Mesenteric fat pad (tissue), 1 donor: ENCODE data around the gene NDUFB7. TPM values are rescaled to one million over a fixed set of nuclear protein-coding genes. Genes with fewer than 3 reads are reported as not detected.
"Not testable (repeated sequence)": the region's sequence is repeated elsewhere in the genome, so short reads cannot be mapped to it uniquely, and the experiment has no call there.

ENCODE experiments used
- DNase-seq: peaks from one replicate; pipeline ENCODE4 v3.0.0-alpha.2; 2020; ENCODE audit warnings: low spot score
- total RNA-seq: library from RNA; stranded (reverse); fragmentation: NEBNext Ultra II Directional; extraction: Animal tissue kit (Norgen Biotek cat#: 25700); gene quantifications from one replicate; pipeline ENCODE4 v1.2.1, GENCODE V29; 2021
- donor health status: DM: yes; HTN: yes; CAD: no.

NDUFB7 gene
- total RNA-seq, 1 donor from 2014 or later = 181 TPM

DNA sequence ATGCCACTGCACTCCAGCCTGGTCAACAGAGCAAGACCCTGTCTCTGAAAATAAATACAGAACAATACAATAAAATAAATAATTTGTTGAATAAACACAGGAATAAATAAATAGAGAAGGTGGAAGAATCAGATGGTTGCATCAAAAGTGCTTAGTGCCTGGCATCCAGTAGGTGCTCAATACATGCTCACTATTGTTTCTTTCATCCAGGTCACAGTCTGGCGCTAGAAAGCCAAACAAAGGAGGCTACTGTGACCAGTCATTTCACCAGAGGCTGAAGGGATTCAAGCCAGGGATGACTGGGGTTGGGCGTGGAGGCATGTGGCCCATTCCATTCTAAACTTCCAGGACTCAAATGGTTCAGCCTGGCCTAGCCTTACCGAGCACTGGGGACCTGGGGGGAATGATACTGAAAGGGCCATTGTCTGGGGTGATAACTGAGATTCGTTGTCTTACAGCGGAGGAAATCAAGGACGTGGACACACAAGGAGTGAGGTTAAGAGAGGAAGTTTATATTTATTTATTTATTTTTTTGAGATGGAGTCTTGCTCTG, 3.6 kb upstream of the NDUFB7 start:
- no peak for DNase-seq

DNA sequence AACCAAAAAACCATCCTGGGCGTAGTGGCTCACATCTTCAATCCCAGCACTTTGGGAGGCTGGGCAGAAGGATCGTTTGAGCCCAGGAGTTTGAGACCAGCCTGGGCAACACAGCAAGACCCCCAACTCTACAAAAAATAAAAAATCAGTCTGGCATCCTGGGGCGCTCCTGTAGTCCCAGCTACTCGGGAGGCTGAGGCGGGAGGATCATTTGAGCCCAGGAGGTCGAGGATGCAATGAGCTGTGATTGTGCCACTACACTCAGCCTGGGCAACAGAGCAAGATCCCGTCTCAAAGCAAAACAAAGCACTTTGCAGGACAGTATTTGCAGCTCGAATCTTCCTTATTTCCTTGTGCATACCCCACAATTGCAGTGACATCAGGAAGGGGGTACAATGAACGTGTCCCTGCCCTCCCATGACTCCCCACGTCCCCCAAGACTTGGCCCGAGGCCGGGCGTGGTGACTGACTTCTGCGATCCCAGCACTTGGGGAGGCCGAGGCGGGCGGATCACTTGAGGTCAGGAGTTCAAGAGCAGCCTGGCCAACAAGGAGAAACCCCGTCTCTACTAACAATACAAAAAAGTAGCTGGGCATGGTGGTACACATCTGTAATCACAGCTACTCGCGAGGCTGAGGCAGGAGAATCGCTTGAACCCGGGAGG, 870 bp downstream of the NDUFB7 start:
- no peak for DNase-seq

DNA sequence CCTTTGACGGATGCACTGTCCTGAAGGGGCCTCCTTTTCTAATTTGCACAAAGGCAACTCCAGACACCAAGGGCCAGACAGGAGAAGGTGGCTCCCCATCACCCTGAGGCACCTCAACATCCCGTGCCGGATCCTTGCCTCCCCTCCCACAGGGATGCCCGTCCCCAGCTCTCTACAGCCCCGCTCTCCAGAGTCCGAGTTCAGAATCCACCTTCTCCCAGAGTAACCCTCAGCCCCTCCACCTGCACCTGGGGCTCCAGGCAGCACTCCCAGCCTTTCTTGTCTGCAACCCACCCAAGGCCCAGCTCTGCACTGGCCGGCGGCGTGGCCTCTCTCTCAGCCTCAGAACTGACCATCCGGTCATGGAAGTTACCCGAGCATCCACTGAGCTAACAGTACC, 4.8 kb downstream of the NDUFB7 start:
- DNase-seq = no peak

DNA sequence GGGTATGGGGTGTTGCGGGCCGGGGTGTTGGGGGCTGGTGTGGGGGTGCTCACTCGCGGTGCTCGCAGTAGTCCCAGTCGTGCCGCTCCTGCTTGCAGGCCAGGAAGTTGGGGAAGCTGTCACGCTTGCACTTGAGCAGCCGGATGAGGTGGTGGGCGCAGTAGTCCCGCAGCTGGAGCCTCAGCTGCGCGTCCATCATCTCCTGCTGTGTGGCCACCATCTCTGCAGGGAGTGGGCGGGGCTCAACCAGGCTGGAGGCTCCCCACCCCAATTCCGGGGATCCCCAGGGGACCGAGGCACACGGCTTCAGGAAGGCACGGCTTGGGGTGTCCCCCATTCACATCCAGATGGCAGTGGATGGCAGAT, 5.2 kb downstream of the NDUFB7 start:
- DNase-seq = no peak

DNA sequence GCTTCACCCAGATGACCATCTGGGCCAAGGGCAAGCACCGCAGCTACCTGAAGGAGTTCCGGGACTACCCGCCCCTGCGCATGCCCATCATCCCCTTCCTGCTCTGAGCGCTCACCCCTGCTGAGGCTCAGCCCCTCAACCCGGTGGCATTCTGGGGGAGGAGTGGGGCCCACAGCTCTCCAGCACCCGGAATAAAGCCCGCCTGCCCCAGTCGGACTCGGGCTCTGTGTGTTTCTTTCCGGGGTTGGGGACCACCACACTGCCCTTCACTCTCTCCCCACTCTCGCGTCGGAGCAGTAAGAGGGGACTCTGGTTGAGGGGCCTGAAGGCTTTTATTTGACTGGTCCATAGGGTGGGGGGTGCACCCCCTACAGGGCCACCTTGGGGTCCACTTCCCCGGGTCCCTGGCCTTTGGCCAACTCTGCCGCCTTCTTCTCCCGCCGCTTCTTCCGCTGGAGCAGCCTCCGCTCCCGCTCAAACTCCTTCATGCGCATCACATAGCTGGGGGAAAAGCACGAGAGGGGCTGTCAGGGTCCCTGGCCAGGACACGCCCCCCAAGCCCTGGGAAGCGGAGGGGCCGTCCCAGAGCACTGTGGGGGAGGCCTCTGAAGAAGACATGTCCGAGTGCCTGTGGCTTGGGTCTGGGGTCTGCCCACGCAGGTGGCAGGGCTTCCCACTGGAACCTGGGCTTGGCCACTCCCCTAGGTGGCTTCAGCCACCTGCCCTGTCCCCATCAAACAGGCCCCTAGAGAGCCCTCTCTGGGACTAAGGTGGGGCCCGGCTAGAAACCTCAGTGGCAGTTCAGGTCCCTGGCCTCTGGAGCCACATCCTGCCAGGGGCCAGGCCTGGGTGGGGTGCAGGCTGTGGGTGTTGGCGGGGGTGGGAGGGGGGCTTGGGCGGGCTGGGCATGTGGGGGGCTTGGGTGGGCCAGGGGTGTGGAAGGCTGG, 5.8 kb downstream of the NDUFB7 start:
- DNase-seq = no peak

DNA sequence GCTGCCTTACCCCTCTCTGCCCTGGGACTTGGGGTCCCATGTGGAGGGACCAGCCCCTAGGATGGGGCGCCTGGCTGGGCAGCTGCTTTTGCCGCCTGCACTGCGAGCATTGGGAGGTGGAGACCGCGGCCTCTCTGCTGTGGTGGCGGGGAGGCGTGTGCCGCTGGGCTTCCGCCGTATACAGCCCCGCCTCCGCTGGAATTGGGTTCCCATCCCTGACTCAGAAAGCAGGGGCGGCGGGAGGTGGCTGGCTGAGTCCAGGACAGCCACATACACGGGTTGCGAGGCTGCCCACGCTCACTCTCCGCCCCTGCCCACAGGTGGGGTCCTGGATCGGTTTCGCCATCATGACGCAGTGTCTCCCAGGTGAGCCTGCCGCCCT, 6.6 kb downstream of the NDUFB7 start:
- DNase-seq = no peak

DNA sequence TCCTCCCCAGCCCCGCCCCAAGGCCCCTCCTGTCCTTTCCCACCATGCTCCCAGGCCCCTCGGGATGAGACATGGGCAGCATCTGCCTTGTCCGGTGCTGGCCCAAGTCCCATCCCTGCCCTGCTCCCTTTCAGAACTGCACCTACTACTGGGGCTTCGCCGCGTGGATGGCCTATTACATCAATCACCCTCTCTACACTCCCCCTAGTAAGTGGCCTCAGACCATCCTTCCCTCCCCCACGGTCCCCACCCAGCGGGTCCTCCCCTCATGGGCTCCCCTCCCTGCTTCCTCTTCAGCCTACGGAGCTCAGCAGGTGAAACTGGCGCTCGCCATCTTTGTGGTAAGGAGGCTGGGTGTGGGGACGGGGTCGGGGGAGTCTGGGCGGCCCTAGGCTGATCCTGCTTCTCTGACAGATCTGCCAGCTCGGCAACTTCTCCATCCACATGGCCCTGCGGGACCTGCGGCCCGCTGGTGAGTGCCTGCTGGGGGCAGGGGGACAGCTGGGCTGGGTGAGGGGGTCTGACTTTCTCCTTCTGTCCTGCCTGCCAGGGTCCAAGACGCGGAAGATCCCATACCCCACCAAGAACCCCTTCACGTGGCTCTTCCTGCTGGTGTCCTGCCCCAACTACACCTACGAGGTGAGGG, 7.1 kb downstream of the NDUFB7 start:
- not testable (repeated sequence) for DNase-seq

DNA sequence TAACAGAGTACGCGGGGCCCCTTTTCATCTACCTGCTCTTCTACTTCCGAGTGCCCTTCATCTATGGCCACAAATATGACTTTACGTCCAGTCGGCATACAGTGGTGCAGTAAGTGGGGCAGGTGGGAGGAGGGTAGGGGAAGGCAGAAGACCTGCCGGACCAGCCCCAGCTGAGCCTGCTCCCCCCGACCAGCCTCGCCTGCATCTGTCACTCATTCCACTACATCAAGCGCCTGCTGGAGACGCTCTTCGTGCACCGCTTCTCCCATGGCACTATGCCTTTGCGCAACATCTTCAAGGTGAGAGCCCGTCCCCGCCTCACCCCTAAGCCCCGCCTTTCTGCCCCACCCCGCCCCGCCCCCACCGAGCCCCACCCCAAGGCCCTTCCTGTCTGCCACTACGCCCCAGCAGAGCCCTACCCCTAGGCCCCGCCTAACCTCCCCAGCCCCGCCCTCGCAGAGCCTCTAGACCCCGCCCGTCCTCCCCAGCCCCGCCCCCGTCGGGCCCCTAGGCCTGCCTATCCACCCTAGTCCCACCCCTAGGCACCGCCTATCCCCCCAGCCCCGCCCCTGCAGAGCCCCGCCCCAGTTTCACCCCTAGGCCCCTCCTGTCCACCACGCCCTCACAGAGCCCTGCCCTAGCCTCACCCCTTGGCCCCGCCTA, 7.7 kb downstream of the NDUFB7 start:
- DNase-seq = no peak

DNA sequence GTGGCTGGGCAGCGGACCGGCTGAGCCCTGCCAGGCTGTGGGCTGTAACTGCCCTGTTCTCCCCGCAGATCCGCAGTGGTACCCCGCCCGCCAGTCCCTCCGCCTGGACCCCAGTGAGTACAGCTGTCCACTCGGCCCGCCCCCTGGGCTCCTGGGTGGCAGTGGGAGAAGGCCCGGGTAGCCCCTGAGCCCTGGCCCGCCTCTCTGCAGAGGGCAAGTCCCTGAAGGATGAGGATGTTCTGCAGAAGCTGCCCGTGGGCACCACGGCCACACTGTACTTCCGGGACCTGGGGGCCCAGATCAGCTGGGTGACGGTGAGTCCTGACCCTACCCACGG, 8.3 kb downstream of the NDUFB7 start:
- no peak for DNase-seq

DNA sequence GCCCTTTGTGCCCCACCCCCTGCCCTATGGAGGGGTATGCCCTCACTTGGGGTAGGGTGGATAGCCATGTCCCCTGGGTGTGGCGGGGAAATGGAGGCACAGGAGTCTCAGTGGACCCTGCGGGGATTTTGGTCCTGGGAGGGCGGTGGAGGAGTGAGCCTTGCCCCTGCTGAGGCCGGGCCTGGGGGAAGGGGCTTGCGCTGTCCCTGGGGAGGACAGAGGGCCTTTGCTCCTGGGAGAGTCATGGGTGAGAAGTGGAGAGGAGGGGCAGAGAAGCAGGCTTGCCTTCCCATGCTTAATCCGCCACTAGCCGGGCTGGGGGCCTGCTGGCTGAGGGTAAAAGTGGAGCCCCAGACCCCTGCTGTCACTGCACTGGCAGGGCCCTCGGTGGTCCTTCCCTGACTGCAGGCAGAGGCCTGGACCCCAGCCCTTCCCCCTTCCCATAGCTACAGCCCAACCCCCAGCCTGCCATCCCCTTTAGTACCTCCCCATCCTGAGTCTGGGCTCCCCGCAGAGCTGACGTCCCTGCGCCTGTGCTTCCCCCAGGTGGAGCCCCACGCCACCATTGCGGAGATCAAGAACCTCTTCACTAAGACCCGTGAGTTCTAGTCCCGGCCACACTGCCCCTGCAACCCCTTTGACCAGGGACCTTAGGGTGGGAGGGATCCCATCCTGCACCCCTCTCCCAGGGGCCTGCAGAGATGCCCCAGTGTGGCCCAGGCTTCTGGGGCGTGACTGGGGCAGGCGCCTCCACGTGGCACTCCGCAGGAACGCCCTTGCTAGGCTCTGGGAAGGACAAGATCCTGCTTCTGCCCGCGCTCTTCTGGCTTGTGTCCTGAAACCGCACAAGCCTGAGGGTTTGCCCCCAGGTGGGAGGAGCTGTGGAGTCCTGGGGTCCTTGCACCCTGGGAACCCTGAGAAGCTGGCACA, 8.9 kb downstream of the NDUFB7 start:
- no peak for DNase-seq

DNA sequence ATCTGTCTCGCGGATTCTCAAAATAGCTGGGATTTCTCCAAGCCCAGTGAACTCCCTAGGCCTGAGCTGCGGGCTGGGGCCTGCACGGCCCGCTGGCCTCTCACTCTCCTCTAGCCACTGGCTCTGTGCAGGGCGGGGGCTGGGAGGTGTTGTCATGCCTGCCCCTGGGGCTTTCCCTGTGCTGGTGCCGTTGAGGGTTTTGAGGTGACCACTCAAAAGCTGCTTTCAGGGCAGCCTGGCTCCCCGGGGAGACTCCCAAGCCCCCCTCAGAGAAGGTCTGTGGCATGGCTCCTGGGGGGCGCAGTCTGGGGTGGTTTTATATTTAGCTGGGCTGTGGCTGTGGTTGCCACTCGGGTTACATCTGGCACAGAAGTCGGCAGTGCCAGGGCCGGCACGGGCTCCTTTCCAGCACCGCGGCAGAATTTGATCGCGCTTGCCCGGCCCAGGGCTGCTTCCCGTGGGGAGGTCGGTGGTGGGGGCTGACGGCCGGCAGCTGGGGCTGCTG, 10.0 kb downstream of the NDUFB7 start:
- no peak for DNase-seq

DNA sequence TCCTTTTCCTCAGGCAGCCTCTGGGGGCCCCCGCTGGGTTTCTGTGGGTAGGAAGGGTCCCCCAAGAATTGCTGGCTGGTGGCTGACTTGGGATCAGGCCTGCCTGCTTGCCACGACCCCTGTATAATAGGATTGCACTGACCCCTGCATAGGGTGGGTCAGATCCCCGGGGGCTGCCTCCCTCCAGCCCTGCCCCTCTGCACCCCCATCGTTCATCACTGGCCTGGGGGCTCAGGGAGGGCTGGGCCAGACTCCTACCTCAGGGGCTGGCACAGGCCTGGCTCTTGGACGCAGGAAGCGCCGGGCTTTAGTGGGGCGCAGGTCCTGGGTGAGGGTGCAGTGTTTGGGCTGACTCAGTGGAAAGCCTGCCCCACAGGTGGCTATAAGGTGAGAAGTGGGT, 10.6 kb downstream of the NDUFB7 start:
- no peak for DNase-seq

DNA sequence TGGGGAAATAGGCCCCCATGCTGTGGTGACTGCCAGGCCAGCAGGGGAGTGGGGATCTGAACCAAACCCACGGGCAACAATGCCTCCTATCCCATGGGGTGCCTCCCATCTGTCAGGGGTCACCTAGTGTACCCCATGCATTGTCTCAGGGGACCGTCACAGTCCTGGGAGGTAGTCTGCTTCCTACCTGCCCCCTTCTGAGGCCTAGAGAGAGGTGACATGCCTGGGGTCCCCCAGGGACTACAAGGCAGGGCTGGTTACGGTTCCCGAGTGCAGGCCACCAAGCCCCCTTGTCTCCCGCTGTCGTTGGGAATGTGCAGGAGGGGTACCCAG, 11.1 kb downstream of the NDUFB7 start:
- no peak for DNase-seq

DNA sequence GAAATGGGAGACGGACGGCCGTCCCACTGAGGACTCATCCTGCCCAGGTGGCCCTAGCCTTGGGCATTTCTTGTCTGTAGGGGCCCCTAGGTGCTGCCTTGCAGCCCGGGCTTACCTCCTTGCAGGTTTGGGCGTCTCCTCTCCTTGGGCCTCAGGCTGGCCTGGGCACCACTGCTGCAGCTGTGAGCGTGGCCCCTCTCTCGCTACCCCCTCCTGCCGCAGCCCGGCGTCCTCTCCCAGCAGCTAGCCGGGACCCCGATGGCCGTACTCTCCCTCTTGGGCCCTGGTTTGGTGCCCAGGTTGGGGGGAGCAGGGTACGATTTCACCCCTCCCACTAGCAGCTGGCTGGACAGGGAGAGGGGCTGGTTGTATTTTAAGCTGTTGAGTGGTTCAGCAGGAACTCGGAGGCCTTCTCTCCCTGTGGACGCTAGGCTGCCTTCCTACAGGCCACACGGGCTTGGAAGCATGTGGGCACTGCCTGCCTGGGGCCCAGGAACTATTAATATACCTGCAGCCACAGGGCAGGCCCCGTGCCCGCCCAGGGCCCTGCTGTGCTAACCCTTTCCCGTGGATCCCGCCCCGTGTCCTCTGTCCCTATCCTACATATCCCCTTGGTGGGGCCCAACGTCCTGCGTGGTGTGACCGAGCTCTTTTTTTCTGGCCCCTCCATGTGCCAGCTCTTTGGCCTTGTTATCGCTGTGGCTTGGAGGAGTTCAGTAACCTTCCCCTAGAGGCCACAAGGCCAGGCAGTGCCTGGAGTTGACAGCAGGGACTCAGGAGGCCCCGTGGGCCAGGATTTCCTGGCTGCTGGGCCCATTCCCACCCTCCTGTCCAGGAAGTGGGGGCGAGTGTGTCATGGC, 11.7 kb downstream of the NDUFB7 start:
- no peak for DNase-seq

DNA sequence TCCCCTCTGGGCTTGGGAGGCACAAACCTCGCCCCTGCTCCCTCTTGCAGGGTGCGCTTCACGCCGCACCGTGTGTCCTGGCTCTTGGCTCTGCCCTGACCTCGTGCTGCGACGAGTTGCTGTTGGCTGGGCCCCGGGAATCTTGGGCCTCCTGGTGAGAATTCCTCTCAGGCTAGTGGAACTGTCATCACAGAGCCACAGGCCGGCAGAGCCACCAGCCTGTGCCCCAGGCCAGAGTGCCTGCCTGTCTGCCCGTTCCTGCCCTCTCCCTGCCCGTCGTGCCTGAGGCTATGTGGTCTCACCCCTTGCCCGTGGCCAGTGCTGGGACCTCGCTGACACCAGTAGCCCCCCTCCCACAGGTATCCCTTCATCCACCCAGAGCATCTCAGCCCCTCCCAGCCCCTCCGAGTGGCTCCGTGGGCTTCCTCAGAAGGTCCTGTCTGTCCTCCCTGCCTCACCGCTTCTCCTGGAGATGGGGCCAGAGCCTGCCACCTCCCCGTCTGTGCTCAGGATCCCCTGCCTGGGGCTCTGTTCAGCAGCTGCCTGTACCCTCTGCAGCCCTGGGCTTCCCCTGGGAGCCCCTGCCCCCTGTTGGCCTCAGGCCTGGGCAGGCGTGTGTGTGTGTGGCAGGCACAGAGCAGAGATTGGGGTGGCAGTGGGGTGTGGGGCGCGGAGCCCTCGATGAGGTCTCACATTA, 13.3 kb downstream of the NDUFB7 start:
- no peak for DNase-seq

DNA sequence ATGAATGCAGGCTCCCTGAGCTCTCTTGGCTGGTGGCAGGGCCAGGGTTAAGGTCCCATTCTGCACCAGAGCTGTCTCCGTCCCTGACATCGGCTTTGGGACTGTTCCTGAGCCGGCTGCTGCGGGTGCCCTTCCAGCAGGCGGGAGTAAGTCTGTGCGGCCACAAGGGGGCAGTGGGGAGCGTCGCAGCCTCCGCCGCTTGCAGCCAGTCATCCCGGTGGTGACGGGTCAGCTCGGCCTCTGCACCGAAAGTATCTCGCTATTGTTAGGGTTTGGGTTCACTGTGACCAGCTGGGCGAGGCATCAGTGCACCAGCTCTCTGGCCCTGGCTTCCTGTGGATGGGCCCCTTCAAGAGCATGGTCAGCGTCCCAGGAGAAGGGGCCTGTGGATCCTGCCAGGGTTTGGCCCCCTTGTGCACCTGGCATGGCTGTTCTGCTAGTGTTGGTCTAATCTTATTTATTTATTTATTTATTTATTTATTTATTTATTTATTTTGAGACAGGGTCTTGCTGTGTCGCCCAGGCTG, 15.1 kb downstream of the NDUFB7 start:
- peak; percentile 94 for DNase-seq

DNA sequence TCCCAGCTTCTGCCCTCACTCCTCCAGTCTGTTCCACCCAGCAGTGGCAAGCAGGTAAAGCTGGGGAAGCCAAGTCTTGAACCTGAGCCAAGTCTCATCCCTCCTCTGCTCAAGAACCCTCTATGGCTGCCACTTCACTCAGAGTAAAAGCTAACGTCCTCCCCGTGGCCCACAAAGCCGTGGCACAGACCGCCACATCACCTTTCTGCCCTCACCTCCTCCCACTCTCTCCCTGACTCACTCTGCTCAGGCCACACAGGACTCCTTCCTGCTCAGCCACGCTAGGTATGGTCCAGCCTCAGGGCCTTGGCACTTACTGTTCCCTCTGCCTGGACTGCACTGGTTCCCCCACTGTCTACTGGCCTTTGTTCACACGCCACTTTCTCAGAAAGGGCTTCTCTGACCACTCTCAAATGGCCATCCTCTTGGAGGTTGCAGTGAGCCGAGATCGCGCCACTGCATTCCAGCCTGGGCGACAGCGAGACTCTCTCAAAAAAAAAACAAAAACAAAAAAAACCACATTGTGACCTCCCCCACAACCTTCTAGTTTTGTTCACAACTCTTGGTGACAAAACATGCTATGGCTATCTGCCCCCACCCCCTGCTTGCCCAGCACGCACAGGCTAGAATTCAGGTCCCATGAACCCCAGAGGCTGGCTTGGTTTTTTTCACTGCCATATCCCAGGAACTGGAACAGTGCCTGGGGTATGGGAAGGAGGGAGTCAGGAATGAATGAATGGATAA, 15.8 kb downstream of the NDUFB7 start:
- no peak for DNase-seq

DNA sequence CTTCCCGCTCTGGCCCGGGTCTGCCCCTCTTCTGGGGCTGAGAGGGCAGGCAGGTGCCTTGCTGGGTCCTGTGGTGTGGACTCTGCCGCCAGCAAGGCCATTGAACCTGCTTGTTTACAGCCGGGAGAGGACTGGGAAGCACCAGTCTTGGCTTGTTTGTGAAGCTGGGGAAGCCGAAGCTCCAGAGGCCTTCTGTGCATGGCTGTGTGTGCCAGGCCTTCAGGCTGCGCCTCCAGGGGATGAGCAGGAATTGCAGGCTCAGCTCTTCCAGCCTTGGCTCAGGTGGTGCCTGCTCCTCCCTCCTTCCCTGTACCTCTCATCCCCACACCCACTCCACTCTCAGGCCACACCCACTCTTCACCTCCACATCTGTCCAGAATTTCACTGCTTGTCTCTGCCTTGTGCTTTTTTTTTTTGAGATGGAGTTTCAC, 17.5 kb downstream of the NDUFB7 start:
- DNase-seq = no peak
